Activated T-cell treated with anti-CD3 and anti-CD28 coated beads, Interleukin-2, amount 50 U/mL, for 24 hours (primary cell): ENCODE results near the gene ADARB2.
"Not testable (repeated sequence)": the region's sequence is repeated elsewhere in the genome, so short reads cannot be mapped to it uniquely, and the experiment has no call there.

Source experiments
- DNase-seq: peaks from one replicate; pipeline ENCODE4 v3.0.0-alpha.2; 2020
- H3K27ac Mint-ChIP-seq: 2 replicates; pipeline ENCODE4 v1.8.0; 2020; ENCODE audit warnings: mild to moderate bottlenecking, mixed read lengths
- H3K27me3 Mint-ChIP-seq: 2 replicates; pipeline ENCODE4 v1.8.0; 2020; ENCODE audit warnings: mixed read lengths
- H3K36me3 Mint-ChIP-seq: 2 replicates; pipeline ENCODE4 v1.8.0; 2020; ENCODE audit warnings: low read depth, mixed read lengths
- H3K4me1 Mint-ChIP-seq: 2 replicates; pipeline ENCODE4 v1.8.0; 2020; ENCODE audit warnings: low read depth, mixed read lengths
- H3K4me3 Mint-ChIP-seq: 2 replicates; pipeline ENCODE4 v1.8.0; 2020; ENCODE audit warnings: mild to moderate bottlenecking, moderate library complexity, mixed read lengths
- H3K9me3 Mint-ChIP-seq: 2 replicates; pipeline ENCODE4 v1.8.0; 2020; ENCODE audit warnings: mixed read lengths

Gene ADARB2

DNA sequence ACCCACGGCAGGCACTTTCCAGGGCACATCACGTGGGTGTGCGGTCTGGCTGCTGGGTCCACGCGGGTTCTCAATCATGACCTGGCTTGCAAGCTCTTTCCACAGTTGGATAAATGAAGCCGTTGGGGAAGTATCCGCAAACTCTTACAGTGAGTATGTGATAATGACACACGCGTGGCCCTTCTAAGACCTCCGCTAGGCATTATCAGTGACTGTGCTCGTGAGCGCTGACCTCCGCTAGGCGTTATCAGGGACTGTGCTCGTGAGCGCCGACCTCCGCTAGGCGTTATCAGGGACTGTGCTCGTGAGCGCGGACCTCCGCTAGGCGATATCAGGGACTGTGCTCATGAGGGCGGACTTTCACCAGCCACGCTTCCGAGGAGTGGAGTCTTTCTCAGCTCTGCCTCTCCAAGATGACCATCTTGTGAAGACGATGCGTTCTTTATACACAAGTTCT is 574.1 kb downstream of the ADARB2 start:
- no peak overlapping the region for H3K27ac Mint-ChIP-seq
- DNase-seq: peak; percentile 7
- H3K4me1 Mint-ChIP-seq: no peaks in the 10 kb centered on the region
- H3K9me3 Mint-ChIP-seq: no peaks in the 10 kb centered on the region
- H3K4me3 Mint-ChIP-seq: no peak overlapping the region
- H3K36me3 Mint-ChIP-seq: no peaks in the 10 kb centered on the region
- peaks cover 3% of the 10 kb centered on the region for H3K27me3 Mint-ChIP-seq

DNA sequence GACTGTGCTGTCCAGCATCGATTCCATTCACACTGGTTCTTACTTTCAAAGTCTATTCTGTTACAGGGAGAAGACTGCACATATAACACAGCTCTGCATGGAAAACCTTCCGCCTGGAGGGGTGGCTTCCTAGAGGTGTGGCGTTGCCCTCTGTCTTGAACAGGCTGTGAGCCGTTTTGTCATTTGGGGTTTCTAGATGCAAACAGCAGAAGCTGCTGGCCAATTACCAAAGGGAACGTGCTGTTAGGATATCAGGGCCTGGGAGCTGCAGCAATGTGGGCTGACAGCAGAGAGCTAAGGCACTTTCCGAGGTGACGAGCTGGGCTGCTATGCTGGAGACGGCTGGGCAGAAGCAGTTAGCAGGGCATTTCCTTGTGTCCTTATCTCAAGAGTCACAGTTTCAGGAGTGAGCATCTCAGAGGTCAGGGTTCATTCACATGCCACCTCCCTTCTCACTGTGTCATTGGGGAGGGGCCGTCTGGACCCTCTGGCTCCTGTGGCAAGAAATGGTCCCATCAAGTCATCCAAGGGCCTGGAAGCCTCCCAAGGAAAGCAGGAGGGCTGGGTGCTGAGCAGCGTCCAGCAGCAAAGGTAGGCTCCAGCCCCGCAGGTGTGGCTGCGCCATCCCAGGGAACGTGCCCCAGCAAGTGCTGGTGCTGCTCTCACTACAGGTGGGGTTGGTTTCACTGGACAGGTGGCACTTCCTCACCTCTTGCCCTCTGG is 574.7 kb downstream of the ADARB2 start:
- Mint-ChIP-seq H3K27ac (no peak overlapping the region), H3K4me1 (no peaks in the 10 kb centered on the region), H3K4me3 (no peak overlapping the region), H3K27me3 (peaks cover 3% of the 10 kb centered on the region), H3K9me3 (no peaks in the 10 kb centered on the region), H3K36me3 (no peaks in the 10 kb centered on the region)
- DNase-seq: peak; percentile 3

DNA sequence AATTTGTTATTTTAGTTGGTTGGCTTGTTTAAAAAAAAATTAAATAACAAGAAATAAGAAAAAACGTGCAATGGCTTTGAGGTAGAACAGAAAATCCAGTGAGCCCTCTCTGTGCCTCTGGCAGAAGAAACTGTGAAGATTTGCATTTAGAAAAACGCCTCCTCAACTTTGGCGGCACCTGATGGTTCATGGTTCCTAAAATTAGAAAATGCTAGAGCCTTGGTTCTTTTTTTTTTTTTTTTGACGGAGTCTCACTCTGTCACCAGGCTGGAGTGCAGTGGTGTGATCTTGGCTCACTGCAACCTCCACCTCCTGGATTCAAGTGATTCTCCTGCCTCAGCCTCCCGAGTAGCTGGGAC is 576.0 kb downstream of the ADARB2 start:
- H3K27ac Mint-ChIP-seq, H3K36me3 Mint-ChIP-seq, H3K4me3 Mint-ChIP-seq, DNase-seq, H3K27me3 Mint-ChIP-seq, H3K4me1 Mint-ChIP-seq, H3K9me3 Mint-ChIP-seq: not testable (repeated sequence)

DNA sequence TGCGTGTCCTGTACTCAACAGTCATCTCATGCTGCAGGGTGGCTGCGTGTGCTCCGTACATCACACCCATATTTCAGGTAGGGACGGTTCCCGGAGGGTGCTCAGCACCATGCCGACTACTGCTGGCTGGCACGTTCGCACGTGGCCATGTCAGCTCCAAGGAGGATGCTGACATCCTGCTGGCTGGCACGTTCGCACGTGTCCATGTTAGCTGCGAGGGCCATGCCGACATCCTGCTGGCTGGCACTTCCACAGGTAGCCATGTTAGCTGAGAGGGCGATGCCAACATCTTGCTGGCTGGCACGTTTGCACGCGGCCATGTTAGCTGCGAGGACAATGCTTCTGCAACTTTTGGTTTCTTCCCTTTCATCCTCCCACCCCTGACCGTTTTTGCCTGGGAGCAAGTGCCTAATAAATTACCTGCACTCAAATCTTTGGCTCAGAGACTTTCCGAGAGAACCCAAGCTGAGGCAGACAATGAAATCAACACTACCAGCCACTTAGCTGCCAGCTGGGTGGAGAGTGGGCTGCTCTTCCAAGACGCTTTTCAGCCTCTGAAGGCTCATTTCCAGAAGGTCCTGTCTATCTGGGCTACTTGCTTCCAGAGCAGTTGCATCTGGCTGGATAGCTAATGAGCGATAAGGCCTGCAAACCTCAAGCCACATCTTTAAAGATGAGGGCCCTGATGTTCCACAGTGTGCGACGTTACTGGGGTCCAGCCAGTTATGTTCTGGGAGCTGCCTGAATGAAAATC is 576.6 kb downstream of the ADARB2 start:
- H3K27ac Mint-ChIP-seq: no peak overlapping the region
- no peaks in the 10 kb centered on the region for H3K36me3 Mint-ChIP-seq
- H3K4me3 Mint-ChIP-seq: no peak overlapping the region
- DNase-seq: peak; percentile 7
- H3K9me3 Mint-ChIP-seq: no peaks in the 10 kb centered on the region
- peaks cover 6% of the 10 kb centered on the region for H3K27me3 Mint-ChIP-seq
- no peaks in the 10 kb centered on the region for H3K4me1 Mint-ChIP-seq

DNA sequence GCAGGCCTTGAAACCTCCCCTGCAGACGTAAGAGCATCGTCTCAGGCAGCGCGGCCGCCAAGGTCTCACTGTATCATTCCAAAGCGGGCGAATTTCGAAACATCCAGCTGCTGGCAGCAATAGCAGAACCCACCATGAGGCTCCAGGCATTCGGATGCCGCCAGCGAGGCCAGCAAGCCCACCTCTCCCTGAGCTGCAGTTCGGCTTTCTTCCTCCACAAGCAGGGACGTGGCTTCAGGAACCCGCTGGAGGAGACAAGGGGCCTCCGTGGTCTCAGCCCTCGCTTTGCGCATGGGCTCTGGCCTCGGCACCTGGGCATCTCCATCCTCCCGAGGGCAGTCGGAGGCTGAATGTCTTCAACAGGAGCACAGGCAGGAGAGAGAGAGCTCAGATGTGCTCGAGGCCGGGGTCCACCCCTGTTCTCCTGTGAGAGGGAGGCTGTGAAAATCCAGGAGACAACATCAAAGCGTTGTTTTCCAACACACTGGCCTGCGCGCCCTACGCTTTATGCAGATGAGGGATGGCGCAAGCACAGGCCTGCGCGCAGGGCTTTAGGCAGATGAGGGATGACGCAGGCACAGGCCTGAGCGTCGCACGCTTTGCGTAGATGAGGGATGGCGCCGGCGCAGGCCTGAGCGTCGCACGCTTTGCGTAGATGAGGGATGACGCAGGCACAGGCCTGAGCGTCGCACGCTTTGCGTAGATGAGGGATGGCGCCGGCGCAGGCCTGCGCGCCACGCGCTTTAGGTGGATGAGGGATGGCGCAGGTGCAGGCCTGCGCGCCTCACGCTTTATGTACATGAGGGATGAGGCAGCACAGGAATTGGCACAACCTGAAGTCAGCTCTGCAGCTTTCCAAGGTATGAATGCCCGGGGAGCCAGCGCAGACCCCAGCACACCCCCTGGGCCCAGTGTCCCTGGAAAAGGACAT is 577.9 kb downstream of the ADARB2 start:
- H3K27ac Mint-ChIP-seq: no peak overlapping the region

DNA sequence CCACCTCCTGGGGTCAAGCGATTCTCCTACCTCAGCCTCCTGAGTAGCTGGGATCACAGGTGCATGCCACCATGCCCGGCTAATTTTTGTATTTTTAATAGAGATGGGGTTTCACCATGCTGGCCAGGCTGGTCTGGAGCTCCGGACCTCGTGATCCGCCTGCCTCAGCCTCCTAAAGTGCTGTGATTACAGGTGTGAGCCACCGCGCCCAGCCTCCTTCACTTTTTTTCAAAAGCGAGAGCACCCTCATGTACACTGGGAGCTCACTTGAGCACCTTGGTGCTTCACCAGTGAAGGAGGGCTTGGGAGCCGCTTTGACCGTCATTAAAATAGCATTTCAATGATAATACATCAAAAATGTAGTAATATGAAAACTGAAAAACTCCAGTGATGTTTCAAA is 578.8 kb downstream of the ADARB2 start:
- H3K9me3 Mint-ChIP-seq, H3K27ac Mint-ChIP-seq, H3K4me1 Mint-ChIP-seq, H3K4me3 Mint-ChIP-seq, H3K27me3 Mint-ChIP-seq, H3K36me3 Mint-ChIP-seq, DNase-seq: not testable (repeated sequence)

More for the DNA sequence above, 577.9 kb downstream of the ADARB2 start:
- DNase-seq: no peak
- peaks cover 6% of the 10 kb centered on the region for H3K27me3 Mint-ChIP-seq
- H3K36me3 Mint-ChIP-seq: no peaks in the 10 kb centered on the region
- H3K9me3 Mint-ChIP-seq: no peaks in the 10 kb centered on the region
- H3K4me3 Mint-ChIP-seq: no peak overlapping the region
- H3K4me1 Mint-ChIP-seq: no peaks in the 10 kb centered on the region

DNA sequence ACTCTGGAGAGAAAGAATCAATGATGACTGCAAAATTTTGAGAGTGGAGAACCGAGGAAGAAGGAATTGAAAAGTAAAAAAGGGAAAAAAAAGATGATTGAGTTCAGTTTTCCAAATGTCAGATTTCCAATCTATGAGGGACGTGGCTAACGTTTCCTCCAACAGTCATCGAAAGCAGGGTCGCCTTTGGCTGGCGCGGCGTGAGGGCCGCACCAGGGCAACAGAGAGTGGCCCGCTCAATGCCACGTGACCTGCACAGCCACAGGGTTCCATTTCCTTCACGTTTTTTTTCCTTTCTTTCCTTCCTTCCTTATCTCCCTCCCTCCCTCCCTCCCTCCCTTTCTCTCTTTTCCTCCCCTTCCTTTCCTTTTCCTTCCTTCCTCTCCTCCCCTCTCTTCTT is 579.3 kb downstream of the ADARB2 start:
- H3K9me3 Mint-ChIP-seq: no peaks in the 10 kb centered on the region
- H3K4me1 Mint-ChIP-seq: no peaks in the 10 kb centered on the region

DNA sequence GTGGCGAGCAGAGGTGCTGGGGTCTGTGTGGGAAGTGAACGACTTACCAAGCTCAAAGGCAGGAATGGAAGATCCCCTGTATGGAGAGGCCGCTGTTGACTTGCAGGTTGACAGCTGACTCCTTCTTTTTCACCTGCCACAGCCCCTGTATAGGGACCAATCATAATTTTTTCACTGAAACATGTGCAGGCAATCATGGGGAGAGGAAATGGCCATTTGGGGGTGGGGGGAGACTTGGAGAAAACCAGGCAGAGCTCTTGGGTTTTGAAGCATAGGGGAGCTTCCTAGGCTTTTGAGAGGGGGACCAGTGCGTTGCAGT is 579.8 kb downstream of the ADARB2 start:
- peaks cover 6% of the 10 kb centered on the region for H3K27me3 Mint-ChIP-seq
- no peak overlapping the region for H3K4me3 Mint-ChIP-seq
- H3K9me3 Mint-ChIP-seq: no peaks in the 10 kb centered on the region
- H3K27ac Mint-ChIP-seq: no peak overlapping the region
- no peak for DNase-seq
- H3K36me3 Mint-ChIP-seq: no peaks in the 10 kb centered on the region
- H3K4me1 Mint-ChIP-seq: no peaks in the 10 kb centered on the region

More for the DNA sequence above, 579.3 kb downstream of the ADARB2 start:
- Mint-ChIP-seq H3K4me3 (no peak overlapping the region), H3K27me3 (peaks cover 6% of the 10 kb centered on the region), H3K36me3 (no peaks in the 10 kb centered on the region), H3K27ac (no peak overlapping the region)
- no peak for DNase-seq

DNA sequence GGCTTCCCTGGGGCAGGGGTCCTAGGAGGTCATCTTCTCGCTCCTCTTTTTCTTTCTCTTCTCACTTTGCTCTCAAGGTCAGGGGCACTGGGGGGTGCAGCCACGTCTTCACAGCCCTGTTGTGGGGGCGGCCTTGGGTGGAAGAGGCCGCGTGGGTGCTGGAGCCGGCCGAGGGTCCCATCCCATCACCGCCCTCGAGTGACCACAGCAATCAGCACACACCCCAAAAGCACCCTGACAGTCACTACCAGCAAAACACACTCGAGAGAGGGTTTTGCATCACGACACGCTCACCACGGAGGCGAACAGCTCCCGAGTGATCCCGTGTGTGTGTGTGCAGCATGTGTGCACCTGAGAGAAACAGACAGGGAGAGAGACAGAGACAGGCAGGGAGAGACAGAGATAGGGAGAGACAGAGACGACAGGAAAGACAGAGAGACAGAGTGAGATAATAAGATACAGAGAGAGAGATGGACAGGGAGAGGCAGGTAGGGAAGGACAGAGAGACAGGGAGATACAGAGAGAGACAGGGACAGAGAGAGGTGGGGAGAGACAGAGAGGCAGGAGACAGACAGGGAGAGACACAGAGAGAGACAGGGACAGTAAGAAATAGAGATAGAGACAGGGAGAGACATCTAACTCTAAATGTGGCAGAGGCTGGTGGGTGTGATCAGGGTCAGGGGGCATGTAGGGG is 580.3 kb downstream of the ADARB2 start:
- no peaks in the 10 kb centered on the region for H3K9me3 Mint-ChIP-seq
- no peaks in the 10 kb centered on the region for H3K36me3 Mint-ChIP-seq
- no peak overlapping the region for H3K27ac Mint-ChIP-seq
- H3K27me3 Mint-ChIP-seq: peaks cover 6% of the 10 kb centered on the region
- DNase-seq: peak; percentile 5
- no peak overlapping the region for H3K4me3 Mint-ChIP-seq
- no peaks in the 10 kb centered on the region for H3K4me1 Mint-ChIP-seq

DNA sequence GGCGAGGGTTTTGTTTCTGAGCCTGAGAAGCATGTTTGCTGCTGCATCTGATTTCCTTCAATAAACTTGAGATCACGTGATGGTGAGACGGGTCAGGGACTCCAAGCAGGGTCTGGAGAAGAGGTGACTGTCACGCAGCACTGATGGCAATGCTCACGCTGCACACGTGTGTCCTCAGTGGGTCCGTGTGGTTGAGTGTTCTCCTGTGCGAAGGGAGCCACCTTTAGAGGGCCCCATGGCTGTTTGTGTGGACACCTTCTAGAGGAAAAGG is 580.8 kb downstream of the ADARB2 start:
- Mint-ChIP-seq H3K4me1 (no peaks in the 10 kb centered on the region), H3K27me3 (peaks cover 6% of the 10 kb centered on the region), H3K36me3 (no peaks in the 10 kb centered on the region), H3K4me3 (no peak overlapping the region), H3K27ac (no peak overlapping the region), H3K9me3 (no peaks in the 10 kb centered on the region)
- peak; percentile 9 for DNase-seq

DNA sequence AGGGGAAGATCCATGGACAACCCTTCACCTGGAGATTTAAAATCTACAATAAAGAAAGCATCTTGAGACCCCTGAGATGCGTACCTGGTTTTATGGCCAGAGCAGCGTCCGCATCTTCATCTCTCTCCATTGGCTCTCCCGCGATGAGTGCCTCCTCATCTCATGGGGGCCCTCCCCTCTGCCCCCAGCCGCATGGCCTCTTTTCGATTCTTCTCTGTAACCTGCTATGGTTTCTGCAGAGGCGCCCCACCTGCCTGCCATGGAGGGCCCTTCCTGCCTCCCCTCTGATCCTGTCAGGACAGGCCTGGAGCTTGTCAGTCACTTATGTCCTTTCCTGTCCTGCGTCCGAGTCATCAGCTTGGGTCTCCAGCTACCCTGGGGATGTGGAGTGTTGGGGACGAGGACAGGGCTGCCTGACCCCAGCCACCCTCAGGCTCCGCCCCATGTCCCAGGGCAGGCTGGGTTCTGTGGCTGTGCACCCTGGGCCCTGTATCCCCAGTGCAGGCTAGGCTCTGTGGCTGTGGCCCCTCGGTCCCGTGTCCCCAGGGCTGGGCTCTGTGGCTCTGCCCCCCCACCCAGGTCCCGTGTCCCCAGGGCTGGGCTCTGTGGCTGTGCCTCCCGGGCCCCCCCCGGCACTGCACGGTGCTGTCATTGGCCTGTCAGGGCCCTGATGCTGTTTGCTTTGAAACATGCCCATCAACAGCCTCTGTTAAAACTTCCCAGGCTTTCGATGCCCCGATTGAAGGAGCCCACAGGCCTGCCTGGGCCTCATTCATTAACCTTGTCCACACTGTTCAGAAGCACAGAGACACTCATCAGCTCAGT is 581.3 kb downstream of the ADARB2 start:
- Mint-ChIP-seq H3K36me3 (no peaks in the 10 kb centered on the region), H3K4me3 (no peak overlapping the region), H3K27me3 (peaks cover 6% of the 10 kb centered on the region), H3K4me1 (no peaks in the 10 kb centered on the region), H3K9me3 (no peaks in the 10 kb centered on the region), H3K27ac (no peak overlapping the region)
- peak; percentile 17 for DNase-seq

DNA sequence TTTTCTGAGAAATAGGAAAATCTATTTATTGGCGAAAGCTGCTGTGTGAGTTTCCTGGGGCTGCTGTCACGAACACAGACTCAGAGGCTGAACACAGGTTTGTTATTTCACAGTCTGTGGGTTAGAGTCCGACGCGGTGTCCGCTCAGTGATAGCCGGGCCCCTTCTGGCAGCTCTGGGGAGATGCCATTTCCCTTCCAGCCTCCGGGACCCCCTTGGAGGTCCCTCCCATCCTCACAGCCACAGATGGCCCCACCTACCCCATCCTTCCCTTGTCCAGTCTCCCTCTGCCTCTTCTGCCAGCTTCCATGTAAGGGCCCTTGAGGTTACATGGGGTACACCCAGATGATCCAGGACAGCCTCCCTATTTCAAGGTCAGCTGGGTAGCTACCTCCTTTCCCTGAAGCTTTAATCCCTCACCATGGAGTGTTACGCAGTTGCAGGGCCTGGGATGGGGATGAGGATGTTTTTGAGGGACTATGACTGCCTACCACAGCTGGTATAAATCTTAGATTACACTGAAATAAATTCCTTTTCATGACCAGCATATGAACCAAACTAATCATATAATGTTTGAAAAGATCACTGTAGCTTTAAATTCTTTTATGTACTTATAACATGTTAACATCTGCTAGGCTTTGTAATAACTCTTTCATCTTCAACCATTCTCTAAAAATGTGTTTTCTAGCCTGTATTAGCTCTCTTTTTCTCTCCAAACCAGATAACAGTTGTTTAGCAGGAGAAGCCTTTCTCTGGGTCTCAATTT is 582.6 kb downstream of the ADARB2 start:
- no peaks in the 10 kb centered on the region for H3K36me3 Mint-ChIP-seq
- H3K9me3 Mint-ChIP-seq: no peaks in the 10 kb centered on the region
- peaks cover 8% of the 10 kb centered on the region for H3K27me3 Mint-ChIP-seq
- no peak overlapping the region for H3K27ac Mint-ChIP-seq
- H3K4me1 Mint-ChIP-seq: peaks cover 1% of the 10 kb centered on the region
- H3K4me3 Mint-ChIP-seq: no peak overlapping the region
- no peak for DNase-seq

DNA sequence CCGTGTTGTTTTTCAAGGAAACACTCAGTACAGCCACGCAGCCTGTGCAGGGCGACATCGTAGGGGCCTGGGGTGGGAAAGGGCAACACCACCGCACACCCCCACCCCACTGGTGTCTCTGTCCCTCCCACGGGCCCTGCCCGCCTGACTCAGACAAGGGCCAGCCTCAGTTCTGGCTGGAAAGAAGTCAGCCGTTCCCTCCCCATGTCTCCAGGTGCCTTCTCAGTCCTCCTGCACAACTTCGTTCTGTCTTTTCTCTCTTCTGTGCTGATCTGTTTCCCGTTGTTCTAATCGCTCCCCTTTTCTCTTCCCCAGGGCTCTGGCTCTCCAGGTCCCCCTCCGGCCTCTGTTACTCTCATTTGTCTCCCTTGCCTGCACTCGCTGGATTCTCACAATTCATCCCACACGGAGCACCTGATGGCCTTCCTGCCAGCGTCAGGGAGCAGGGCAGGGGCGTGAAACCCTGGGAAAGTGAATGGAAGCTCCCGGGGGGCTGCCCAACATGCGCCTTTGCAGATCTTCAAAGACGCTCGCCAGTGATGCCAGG is 583.4 kb downstream of the ADARB2 start:
- Mint-ChIP-seq H3K27ac (no peak overlapping the region), H3K36me3 (no peaks in the 10 kb centered on the region), H3K9me3 (no peaks in the 10 kb centered on the region), H3K27me3 (peaks cover 11% of the 10 kb centered on the region), H3K4me3 (no peak overlapping the region), H3K4me1 (peaks cover 1% of the 10 kb centered on the region)
- DNase-seq: peak; percentile 17
